SK-N-SH (cell line): ENCODE measurements around the gene KREMEN2. TPM values are rescaled to one million over a fixed set of nuclear protein-coding genes. Genes with fewer than 3 reads are reported as not detected.

Source experiments
- CTCF ChIA-PET: fragments of 300-600, 350-600 bp; formaldehyde crosslinking; extraction: SDS; loops from one replicate; lab custom pipeline; 2021; lab: Yijun Ruan, JAX
- POLR2A ChIA-PET: fragments of 350-600 bp; sonication (Branson Sonifier 250); formaldehyde crosslinking; extraction: SDS; loops from one replicate; lab custom pipeline; 2020; ENCODE audit warnings: antibody characterized with exemption, inconsistent platforms; lab: Yijun Ruan, JAX
- DNase-seq: peaks from one replicate; pipeline ENCODE4 v3.0.0; 2012
- H2AFZ ChIP-seq: fragments of 200-600 bp; sonication (generic); 2 replicates; pipeline ENCODE4 v1.8.1; 2016; ENCODE audit warnings: antibody characterized with exemption, mild to moderate bottlenecking, low read depth
- H3F3A ChIP-seq: fragments of 200-600 bp; sonication (generic); replicated peaks from 2 replicates; pipeline ENCODE3; 2016; ENCODE audit warnings: antibody characterized with exemption, mild to moderate bottlenecking; ENCODE audit not compliant: insufficient read depth
- H3K27ac ChIP-seq, 2 experiments: fragments of 200-500 bp in 1 of 2; fragments of 200-600 bp in 1 of 2; sonication (Bioruptor generic) in 1 of 2; sonication (generic), shearing (Covaris generic) in 1 of 2; 2 replicates each; pipeline versions ENCODE4 v1.5.1 to v1.6.1; 2014 to 2016; ENCODE audit warnings: low read depth in 2 of 2, inconsistent platforms in 1 of 2, low read length in 1 of 2, mild to moderate bottlenecking in 1 of 2, mixed read lengths in 1 of 2
- H3K27me3 ChIP-seq: fragments of 200-600 bp; sonication (generic), shearing (Covaris generic); 2 replicates; pipeline ENCODE4 v1.6.1; 2016; ENCODE audit warnings: mixed run types; ENCODE audit not compliant: insufficient read depth
- H3K36me3 ChIP-seq, 2 experiments: fragments of 200-500 bp in 1 of 2; fragments of 200-600 bp in 1 of 2; sonication (Bioruptor generic) in 1 of 2; sonication (generic) in 1 of 2; replicated peaks in 1 of 2; 2 replicates each; pipeline versions ENCODE3 to v1.5.1; 2014 to 2016; ENCODE audit warnings: low read length in 1 of 2, mild to moderate bottlenecking in 1 of 2; ENCODE audit not compliant: insufficient read depth in 2 of 2, control insufficient read depth in 1 of 2
- H3K4me1 ChIP-seq, 2 experiments: fragments of 200-500 bp in 1 of 2; fragments of 200-600 bp in 1 of 2; sonication (Bioruptor generic) in 1 of 2; sonication (generic), shearing (Covaris generic) in 1 of 2; 2 replicates each; pipeline versions ENCODE4 v1.5.1 to v1.6.1; 2014 to 2016; ENCODE audit warnings: low read depth in 1 of 2, low read length in 1 of 2, mixed run types in 1 of 2; ENCODE audit not compliant: insufficient read depth in 2 of 2, control insufficient read depth in 1 of 2
- H3K4me2 ChIP-seq: fragments of 200-600 bp; sonication (generic), shearing (Covaris generic); 2 replicates; pipeline ENCODE4 v1.6.1; 2017; ENCODE audit warnings: mixed run types
- H3K4me3 ChIP-seq, 2 experiments: fragments of 200-500 bp in 1 of 2; fragments of 200-600 bp in 1 of 2; sonication (Bioruptor generic) in 1 of 2; sonication (generic), shearing (Covaris generic) in 1 of 2; 2 replicates each; pipeline versions ENCODE4 v1.5.1 to v1.8.1; 2014 to 2016; ENCODE audit warnings: low read depth in 2 of 2, inconsistent platforms in 1 of 2, low read length in 1 of 2, mild to moderate bottlenecking in 1 of 2, mixed read lengths in 1 of 2, moderate library complexity in 1 of 2
- H3K79me2 ChIP-seq: fragments of 200-600 bp; sonication (generic); 2 replicates; pipeline ENCODE4 v1.8.1; 2017; ENCODE audit warnings: mild to moderate bottlenecking; ENCODE audit not compliant: insufficient read depth
- H3K9ac ChIP-seq: fragments of 200-600 bp; sonication (generic); 2 replicates; pipeline ENCODE4 v1.6.1; 2017; ENCODE audit warnings: mixed run types
- H3K9me2 ChIP-seq: fragments of 200-600 bp; sonication (generic); 2 replicates; pipeline ENCODE4 v1.6.1; 2017; ENCODE audit warnings: mixed run types
- H3K9me3 ChIP-seq: fragments of 200-600 bp; sonication (generic); 2 replicates; pipeline ENCODE4 v1.6.1; 2017; ENCODE audit warnings: mixed run types, mild to moderate bottlenecking, moderate library complexity
- H4K20me1 ChIP-seq: fragments of 200-600 bp; sonication (generic); 2 replicates; pipeline ENCODE4 v1.6.1; 2017; ENCODE audit warnings: mild to moderate bottlenecking, mixed run types; ENCODE audit not compliant: insufficient read depth
- CHD2 ChIP-seq: fragments of 150-350 bp; IDR thresholded peaks from 2 replicates; pipeline ENCODE4 v1.6.1; 2018; ENCODE audit warnings: low read length; ENCODE audit not compliant: partially characterized antibody
- ELF1 ChIP-seq: IDR thresholded peaks from 2 replicates; pipeline ENCODE4 v1.4.0; 2012
- MEF2A ChIP-seq: IDR thresholded peaks from 2 replicates; pipeline ENCODE4 v1.4.0; 2012; ENCODE audit warnings: low read depth, borderline replicate concordance
- RCOR1 ChIP-seq: fragments of 150-350 bp; IDR thresholded peaks from 2 replicates; pipeline ENCODE4 v1.6.1; 2017; ENCODE audit warnings: antibody characterized with exemption, low read length
- RXRA ChIP-seq: IDR thresholded peaks from 2 replicates; pipeline ENCODE4 v1.4.0; 2012; ENCODE audit warnings: low read depth, mild to moderate bottlenecking, borderline replicate concordance
- TEAD4 ChIP-seq: IDR thresholded peaks from 2 replicates; pipeline ENCODE4 v1.4.0; 2012; ENCODE audit warnings: mild to moderate bottlenecking, borderline replicate concordance; ENCODE audit not compliant: insufficient read depth
- YY1 ChIP-seq: IDR thresholded peaks from 2 replicates; pipeline ENCODE4 v1.4.0; 2012; ENCODE audit warnings: low read depth, mild to moderate bottlenecking
- WGBS: methylation state at CpG from one replicate; pipeline ENCODE4 v1.1.6; 2017; ENCODE audit warnings: low lambda C conversion rate; 5-methylcytosine and 5-hydroxymethylcytosine counted together
- polyA plus RNA-seq, 3 experiments: library from polyadenylated mRNA; depleted of rRNA; stranded (reverse); fragments of >200 nt; gene quantifications; 2 replicates each; pipeline ENCODE4 v1.2.3, GENCODE V29; 2012
- TF ChIP-seq, protein P1 (sequence below): IDR thresholded peaks from 2 replicates; pipeline ENCODE4 v1.6.1; 2012; ENCODE audit warnings: mild to moderate bottlenecking, low read depth, low read length, moderate library complexity
- TF ChIP-seq, protein P2 (sequence below): IDR thresholded peaks from 2 replicates; pipeline ENCODE4 v1.4.0; 2012; ENCODE audit warnings: low read depth, borderline replicate concordance
- TF ChIP-seq, protein P3 (sequence below): fragments of 150-350 bp; IDR thresholded peaks from 2 replicates; pipeline ENCODE4 v1.6.1; 2017; ENCODE audit warnings: antibody characterized with exemption, low read length, low read depth, borderline replicate concordance

Gene KREMEN2
- polyA plus RNA-seq, 1 of the 3 experiments (the other 2 are of a cell fraction): 0.77 TPM

DNA sequence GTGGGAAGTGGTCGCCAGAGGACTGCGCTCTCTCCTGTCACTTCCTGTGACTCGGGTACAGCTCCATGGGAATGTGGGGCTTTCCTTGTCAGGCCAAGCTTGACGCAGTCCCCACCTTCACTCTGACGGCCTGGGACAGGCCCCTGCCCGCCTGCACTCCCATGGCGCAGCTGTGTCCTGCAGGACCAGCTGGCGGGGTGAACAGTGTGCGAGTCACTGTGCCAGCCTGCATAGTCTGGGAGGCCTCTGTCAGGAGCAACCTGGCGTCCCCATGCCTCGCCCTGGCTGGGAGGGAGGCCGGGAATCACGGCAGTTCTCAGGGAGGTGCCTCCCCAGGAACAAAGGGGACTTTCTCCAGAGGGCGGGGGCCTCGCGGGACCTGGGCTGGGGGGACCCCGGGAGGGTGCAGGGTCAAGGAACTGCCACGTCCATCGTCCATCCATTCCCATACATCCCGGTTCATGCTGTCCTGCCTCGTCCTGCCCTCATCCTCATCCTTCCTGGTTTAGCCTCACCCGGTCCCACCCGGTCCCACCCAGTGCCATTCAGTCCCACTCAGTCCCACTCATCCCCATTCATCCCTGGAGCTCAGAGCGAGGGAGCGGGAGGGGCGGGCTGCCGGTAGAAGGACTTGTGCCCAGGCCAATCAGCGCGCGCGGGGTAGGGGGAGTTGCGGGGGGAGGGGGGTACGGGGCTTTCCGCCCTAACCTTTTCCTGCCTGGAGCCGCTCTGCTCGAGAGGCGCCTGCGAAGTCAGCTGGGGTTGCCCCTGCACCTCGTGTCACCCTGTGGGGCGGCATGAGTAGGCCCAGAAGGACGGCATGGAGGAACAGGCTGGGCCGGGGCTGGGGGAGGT lies 38.9 kb upstream of the KREMEN2 start:
- CTCF ChIA-PET: interaction anchor here (1.4 to 3.6 kb wide), 5 partner anchors 10 to 86 kb away, joined by 5 to 54 read pairs (median 9); partner anchors contain the start of gene FLYWCH1
- 92% methylated on average over 33 of the region's 42 CpGs for WGBS
- no peak overlapping the region for H3K4me2 ChIP-seq

More for the DNA sequence above, 38.9 kb upstream of the KREMEN2 start:
- Histone ChIP-seq H3K9me2 (no peaks in the 10 kb centered on the region), H2AFZ (no peak overlapping the region), H3K9me3 (no peaks in the 10 kb centered on the region), H3K27me3 (no peaks in the 10 kb centered on the region), H3K9ac (no peak overlapping the region), H3F3A (peaks cover 5% of the 10 kb centered on the region), H3K4me1 (peaks cover 0 to 5% of the 10 kb centered on the region in 2 experiments; a peak in 1 of 4 replicates), H3K4me3 (no peak overlapping the region), H4K20me1 (no peaks in the 10 kb centered on the region), H3K27ac (no peak overlapping the region), H3K79me2 (peaks cover 17% of the 10 kb centered on the region; the same call in 1 of the 2 replicates), H3K36me3 (peaks cover 11 to 14% of the 10 kb centered on the region in 2 experiments)
- POLR2A ChIA-PET: no interaction called here
- peak; percentile 11 for DNase-seq
- TF ChIP-seq, protein P1, sequence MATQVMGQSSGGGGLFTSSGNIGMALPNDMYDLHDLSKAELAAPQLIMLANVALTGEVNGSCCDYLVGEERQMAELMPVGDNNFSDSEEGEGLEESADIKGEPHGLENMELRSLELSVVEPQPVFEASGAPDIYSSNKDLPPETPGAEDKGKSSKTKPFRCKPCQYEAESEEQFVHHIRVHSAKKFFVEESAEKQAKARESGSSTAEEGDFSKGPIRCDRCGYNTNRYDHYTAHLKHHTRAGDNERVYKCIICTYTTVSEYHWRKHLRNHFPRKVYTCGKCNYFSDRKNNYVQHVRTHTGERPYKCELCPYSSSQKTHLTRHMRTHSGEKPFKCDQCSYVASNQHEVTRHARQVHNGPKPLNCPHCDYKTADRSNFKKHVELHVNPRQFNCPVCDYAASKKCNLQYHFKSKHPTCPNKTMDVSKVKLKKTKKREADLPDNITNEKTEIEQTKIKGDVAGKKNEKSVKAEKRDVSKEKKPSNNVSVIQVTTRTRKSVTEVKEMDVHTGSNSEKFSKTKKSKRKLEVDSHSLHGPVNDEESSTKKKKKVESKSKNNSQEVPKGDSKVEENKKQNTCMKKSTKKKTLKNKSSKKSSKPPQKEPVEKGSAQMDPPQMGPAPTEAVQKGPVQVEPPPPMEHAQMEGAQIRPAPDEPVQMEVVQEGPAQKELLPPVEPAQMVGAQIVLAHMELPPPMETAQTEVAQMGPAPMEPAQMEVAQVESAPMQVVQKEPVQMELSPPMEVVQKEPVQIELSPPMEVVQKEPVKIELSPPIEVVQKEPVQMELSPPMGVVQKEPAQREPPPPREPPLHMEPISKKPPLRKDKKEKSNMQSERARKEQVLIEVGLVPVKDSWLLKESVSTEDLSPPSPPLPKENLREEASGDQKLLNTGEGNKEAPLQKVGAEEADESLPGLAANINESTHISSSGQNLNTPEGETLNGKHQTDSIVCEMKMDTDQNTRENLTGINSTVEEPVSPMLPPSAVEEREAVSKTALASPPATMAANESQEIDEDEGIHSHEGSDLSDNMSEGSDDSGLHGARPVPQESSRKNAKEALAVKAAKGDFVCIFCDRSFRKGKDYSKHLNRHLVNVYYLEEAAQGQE: no peak
- TF ChIP-seq CHD2 (no peak), YY1 (no peak), RCOR1 (no peak), RXRA (no peak), MEF2A (no peak), TEAD4 (no peak), ELF1 (no peak)
- TF ChIP-seq, protein P2, sequence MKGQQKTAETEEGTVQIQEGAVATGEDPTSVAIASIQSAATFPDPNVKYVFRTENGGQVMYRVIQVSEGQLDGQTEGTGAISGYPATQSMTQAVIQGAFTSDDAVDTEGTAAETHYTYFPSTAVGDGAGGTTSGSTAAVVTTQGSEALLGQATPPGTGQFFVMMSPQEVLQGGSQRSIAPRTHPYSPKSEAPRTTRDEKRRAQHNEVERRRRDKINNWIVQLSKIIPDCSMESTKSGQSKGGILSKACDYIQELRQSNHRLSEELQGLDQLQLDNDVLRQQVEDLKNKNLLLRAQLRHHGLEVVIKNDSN: no peak
- TF ChIP-seq, protein P3, sequence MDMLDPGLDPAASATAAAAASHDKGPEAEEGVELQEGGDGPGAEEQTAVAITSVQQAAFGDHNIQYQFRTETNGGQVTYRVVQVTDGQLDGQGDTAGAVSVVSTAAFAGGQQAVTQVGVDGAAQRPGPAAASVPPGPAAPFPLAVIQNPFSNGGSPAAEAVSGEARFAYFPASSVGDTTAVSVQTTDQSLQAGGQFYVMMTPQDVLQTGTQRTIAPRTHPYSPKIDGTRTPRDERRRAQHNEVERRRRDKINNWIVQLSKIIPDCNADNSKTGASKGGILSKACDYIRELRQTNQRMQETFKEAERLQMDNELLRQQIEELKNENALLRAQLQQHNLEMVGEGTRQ: no peak
